Embryonic facial prominence (tissue), 1 donor: Measurements from ENCODE around the gene RGS8.

Experiments used
- DNase-seq: peaks from one replicate; pipeline ENCODE4 v3.0.0-alpha.2; 2016; ENCODE audit errors: extremely low spot score

Gene RGS8, protein sequence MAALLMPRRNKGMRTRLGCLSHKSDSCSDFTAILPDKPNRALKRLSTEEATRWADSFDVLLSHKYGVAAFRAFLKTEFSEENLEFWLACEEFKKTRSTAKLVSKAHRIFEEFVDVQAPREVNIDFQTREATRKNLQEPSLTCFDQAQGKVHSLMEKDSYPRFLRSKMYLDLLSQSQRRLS

GRCh38 chr1:182684116-182684828, at the start of gene RGS8:
RGS8 (minus strand) TSS chr1:182684587; CDS start chr1:182669649, 14,938 bp downstream.
- no peak for DNase-seq

- DNase-seq: no peak
Measured at GRCh38 chr1:182731852-182732575, 47.6 kb upstream of the RGS8 start.

GRCh38 chr1:182726912-182727311, 42.5 kb upstream of the RGS8 start:
- no peak for DNase-seq

DNA sequence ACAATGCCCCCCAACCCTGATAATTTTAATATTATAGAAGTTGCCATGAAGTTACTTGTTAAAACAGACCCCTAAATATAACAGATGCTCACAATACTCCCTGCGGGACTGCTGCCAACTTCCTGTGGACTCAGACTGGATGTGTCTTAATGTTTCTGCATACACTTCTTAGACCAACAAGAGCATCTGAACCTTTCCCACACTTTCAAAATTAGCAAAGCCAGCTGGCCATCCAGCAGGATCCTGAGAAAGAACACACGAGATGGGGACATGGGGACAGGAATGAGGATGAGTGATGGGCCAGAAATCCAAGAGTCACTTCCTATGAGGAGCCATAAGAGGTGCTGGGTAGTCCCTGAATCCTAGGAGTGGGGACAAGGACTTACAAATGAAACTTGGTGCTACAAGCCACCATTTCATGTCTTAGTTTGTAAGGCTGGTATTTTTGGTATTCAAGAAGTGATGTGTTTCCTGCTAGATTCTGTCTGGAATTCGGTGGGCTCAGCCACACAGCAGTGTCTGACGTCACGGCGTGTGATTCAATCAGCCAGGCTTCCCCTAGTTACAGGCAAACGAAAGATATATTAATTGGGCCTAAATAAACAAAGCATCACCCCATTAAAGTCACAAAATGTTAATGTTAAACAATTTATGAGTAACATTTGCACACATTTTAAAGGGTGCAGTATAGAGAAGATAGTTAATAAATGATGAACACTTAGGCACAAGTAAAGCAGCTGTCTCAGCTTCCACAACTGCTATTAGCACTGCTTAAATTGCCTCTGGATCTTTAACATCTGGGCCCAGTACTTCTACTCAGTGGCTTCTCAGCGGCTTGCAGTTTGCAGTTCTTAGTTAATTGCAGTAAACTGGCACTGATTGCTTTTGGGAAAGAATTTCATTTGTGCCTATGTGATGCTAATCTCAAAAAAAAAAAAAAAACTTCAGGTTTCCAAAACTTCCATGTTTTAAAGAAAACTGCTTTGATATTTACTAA, 41.2 kb upstream of the RGS8 start:
- DNase-seq: no peak

DNA sequence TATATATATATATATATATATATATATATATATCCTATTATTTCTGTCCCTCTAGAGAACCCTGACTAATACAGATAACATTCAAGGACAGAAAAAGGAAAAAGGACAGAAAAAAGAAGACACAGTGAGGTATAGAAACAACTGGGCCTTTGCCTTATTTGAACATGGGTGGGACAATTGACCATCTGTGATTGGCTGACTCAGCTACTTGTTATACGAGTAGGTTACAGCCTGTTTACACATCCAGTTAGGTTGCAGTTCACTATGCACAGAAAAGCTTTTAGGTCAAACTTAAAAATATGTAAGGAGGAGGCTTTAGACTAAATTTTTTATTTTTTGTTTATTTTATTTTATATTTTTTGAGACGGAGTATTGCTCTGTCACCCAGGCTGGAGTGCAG, 39.8 kb upstream of the RGS8 start:
- DNase-seq: no peak

DNA sequence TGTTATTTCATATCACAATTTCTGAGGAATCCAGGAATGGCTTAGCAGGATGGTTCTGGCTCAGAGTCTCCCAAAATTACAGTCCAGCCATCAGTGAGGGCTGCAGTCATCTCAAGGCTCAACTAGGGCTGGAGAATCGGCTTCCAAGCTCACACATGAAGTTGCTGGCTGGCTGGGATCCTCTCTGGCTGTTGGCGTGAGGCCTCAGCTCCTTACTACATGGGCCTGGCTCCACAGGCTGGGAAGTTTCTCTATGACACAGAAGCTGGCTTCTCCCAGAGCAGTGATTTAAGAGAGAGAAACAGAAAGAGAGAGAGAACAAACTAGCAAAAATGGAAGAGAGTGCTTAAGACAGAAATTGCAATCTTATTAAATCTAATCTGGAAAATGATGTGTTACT, 38.8 kb upstream of the RGS8 start:
- DNase-seq: no peak

GRCh38 chr1:182721525-182721924, 37.1 kb upstream of the RGS8 start:
- DNase-seq: no peak

DNA sequence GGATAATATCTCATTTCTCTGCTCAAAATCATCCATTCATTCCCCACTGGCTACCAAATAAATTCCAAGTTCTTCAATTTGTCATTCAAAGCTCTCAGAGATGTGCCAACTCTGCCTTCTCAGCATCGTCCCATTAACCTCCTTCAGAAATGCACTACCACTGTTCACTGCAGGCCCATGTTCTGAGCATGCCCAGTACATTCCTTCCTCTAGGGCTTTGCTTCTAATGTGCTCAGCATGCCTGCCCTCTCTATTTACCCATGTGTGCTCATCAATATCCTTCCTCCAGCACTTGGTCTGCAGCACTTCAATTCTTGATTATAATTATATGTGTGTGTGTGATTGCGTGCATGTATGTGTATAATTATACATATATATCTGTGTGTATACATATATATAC, 36.1 kb upstream of the RGS8 start:
- no peak for DNase-seq

DNA sequence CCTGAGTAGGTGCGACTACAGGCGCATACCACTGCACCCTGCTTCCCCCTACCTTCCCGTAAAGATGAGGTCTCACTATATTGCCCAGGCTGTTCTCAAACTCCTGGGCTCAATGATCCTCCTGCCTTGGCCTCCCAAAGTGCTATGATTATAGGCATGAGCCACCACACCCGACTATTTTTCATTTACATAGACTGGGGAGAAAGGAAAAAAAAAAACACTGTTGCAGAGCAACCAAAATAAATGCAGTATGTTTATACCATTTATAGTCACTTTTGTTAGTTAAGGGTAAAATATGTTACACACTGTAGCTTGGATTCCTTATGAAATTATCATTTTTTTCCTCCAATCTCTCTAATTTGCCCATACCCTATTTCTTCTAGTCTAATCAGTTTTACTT, 35.2 kb upstream of the RGS8 start:
- no peak for DNase-seq

DNA sequence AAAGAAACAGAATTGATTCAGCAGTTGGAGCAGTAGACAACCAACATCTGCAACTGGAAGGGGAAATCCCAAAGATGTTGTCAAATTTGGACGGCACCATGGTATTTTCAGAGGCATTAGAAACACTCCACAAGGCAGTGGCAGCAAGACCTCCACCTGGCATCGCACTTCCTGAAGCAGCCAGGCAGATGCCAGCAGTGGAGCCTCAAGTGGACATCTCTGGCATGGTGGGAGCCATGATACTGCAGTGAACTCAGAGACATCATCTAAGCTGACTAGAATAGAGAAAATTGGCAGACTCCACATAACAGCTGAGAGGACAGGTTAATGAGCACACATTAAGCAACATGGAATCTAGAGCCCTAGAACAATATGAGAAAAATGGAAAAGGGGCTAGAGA, 33.9 kb upstream of the RGS8 start:
- DNase-seq: no peak

GRCh38 chr1:182716740-182717720, 32.6 kb upstream of the RGS8 start:
- DNase-seq: no peak

DNA sequence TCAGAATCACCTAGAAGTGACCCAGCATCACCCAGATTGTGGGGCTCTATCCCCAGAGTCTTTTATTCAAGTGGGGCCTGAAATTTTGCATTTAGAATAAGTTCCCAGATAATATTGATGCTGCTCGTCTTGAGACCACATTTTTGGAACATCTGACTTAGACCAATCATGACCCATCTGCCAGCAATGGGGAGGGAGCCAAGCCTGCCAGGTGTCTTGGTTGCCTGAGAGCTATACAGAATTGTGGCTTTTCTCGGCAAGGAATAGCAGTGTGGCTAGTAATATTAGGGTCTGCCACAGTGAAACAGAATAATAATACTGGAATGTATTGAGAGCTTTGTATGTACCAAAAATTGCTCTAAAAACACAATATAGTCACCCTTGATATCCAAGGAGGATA, 31.1 kb upstream of the RGS8 start:
- DNase-seq: no peak

DNA sequence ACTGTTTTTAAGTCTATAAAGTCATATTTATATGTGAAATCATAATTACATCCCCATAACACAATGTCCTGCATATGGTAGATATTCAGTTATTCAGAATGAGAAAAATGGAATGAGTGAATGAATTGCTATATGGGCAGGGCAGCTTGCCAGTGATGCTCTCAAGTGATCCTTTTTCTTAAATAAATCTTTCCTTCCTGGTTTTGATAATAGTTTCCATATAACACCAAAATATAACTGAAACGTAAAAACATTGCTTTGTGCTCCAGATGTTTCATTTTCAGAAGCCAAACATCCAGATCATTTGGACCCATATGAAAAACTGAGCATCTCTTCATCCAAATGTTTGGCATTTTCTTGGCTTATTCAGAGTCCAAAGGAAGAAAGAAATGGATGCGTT, 30.2 kb upstream of the RGS8 start:
- no peak for DNase-seq

GRCh38 chr1:182713939-182714338, 29.6 kb upstream of the RGS8 start:
- DNase-seq: no peak

- DNase-seq: no peak
Measured at GRCh38 chr1:182713492-182713891, 29.1 kb upstream of the RGS8 start.

DNA sequence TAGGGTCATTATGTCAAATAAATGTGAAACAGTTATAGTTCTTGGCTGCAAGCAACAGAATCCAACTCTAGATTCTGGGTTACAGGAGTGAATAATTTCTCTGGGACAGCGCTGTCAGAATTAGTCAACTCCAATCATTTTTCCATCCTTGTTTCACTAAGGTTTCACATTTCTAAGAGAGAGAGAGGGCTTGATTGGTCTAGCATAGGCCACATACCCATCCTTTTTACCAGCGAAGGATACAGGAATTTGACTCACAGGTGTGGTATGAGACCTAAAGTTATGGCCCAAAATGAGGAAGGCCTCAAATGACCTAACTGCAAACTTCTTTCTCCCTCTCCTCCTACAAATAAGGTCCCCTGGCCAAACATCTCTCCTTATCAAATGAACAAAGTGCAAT, 25.5 kb upstream of the RGS8 start:
- no peak for DNase-seq

GRCh38 chr1:182709225-182709764, 24.9 kb upstream of the RGS8 start:
- no peak for DNase-seq

- DNase-seq: no peak
Measured at GRCh38 chr1:182707122-182707521, 22.7 kb upstream of the RGS8 start.

DNA sequence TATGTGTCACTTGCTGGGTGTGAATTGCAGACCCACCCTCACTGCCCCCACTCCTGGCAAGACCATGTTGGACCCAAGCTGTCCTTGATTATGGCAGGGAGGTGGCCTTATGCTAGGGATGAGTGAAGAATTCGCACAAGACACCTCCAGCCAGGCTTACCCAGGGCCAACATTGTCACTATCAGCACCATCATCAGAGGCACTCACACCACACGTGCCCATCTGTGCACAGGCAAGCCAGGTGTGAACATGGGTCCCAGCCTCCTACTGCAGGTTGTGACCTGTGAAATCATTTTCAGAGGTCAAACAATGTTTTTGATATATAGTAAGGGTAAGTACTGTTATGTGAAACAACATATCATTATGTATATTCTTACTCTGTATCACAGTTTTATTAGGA, 20.3 kb upstream of the RGS8 start:
- no peak for DNase-seq

GRCh38 chr1:182703539-182703938, 19.2 kb upstream of the RGS8 start:
- no peak for DNase-seq
